ENCODE data around the gene TAB2. TPM values are rescaled to one million over a fixed set of nuclear protein-coding genes. Genes with fewer than 3 reads are reported as not detected.

Gene TAB2
- total and polyA plus RNA-seq, 9 of the 15 experiments (the other 6 are each of a cell fraction or from before 2014, with no cell fraction given) = 9.1 to 38.3 (median 18.6) TPM

GRCh38 chr6:149316740-149317643 lies 520 bp upstream of the TAB2 start (continued):
- no peak for TF ChIP-seq TBL1XR1 (IDR thresholded peaks at IDR 0.05; ENCODE audit: low read length in 2 of 2)
- TF ChIP-seq REST (IDR thresholded peaks at IDR 0.05; ENCODE audit: borderline replicate concordance) = peak; percentile 67
- peak; percentile 88 for TF ChIP-seq REST (CRISPR knock-in tag; IDR thresholded peaks at IDR 0.05; ENCODE audit: low read depth)
- no peak for TF ChIP-seq PPARD (CRISPR knock-in tag; IDR thresholded peaks at IDR 0.05)
- TF ChIP-seq FOXM1 (IDR thresholded peaks at IDR 0.05; ENCODE audit: low read depth) = 0 out of 2 replicates have a peak, but pooled peaks have one; percentile 24
- TF ChIP-seq FOXM1 (CRISPR knock-in tag; IDR thresholded peaks at IDR 0.05; ENCODE audit: low read depth) = peak; percentile 65; the same call in 1 of the 2 replicates
- TF ChIP-seq U2AF1 (optimal IDR thresholded peaks at IDR 0.05; ENCODE audit: low read depth, low read length) = peak; percentile 49
- TF ChIP-seq CGGBP1 (CRISPR knock-in tag; IDR thresholded peaks at IDR 0.05) = peak; percentile 94; the same call in 1 of the 2 replicates
- peak; percentile 72 for TF ChIP-seq SP1 (CRISPR knock-in tag; IDR thresholded peaks at IDR 0.05)
- TF ChIP-seq GMEB1 (CRISPR knock-in tag; IDR thresholded peaks at IDR 0.05) = peak; percentile 57; the same call in 1 of the 2 replicates
- peak; percentile 89 for TF ChIP-seq RB1 (IDR thresholded peaks at IDR 0.05; ENCODE audit: low read depth)
- TF ChIP-seq MCM7 (IDR thresholded peaks at IDR 0.05) = no peak
- TF ChIP-seq ZNF75A (CRISPR knock-in tag; IDR thresholded peaks at IDR 0.05) = 0 out of 2 replicates have a peak, but pooled peaks have one; percentile 32
- TF ChIP-seq ZFP30 (CRISPR knock-in tag; IDR thresholded peaks at IDR 0.05; ENCODE audit: borderline replicate concordance) = no peak
- TF ChIP-seq ARID2 (IDR thresholded peaks at IDR 0.05) = no peak
